Effector CD8-positive, alpha-beta T cell (primary cell): ENCODE results near the gene ZMIZ1.

Experiments used
- DNase-seq: peaks from one replicate; lab custom pipeline; 2025; lab: John Stamatoyannopoulos, UW

The ZMIZ1 gene

GRCh38 chr10:79246209-79246581, 177.4 kb downstream of the ZMIZ1 start:
- DNase-seq = no peak

GRCh38 chr10:79246606-79247275, 178.0 kb downstream of the ZMIZ1 start:
- DNase-seq = no peak

- no peak for DNase-seq
These were observed 178.8 kb downstream of the ZMIZ1 start for GRCh38 chr10:79247373-79248137.

GRCh38 chr10:79248341-79249185, 179.8 kb downstream of the ZMIZ1 start:
- DNase-seq = no peak

- no peak for DNase-seq
These were observed 180.7 kb downstream of the ZMIZ1 start for GRCh38 chr10:79249186-79250121.

GRCh38 chr10:79250259-79250658, 181.5 kb downstream of the ZMIZ1 start:
- no peak for DNase-seq

GRCh38 chr10:79252450-79252849, 183.7 kb downstream of the ZMIZ1 start:
- no peak for DNase-seq

- no peak for DNase-seq
These were observed 184.2 kb downstream of the ZMIZ1 start for GRCh38 chr10:79252971-79253370.

- DNase-seq = no peak
These were observed 184.9 kb downstream of the ZMIZ1 start for GRCh38 chr10:79253704-79254103.

GRCh38 chr10:79254333-79255006, 185.7 kb downstream of the ZMIZ1 start:
- no peak for DNase-seq

- no peak for DNase-seq
These were observed 186.3 kb downstream of the ZMIZ1 start for GRCh38 chr10:79255007-79255507.

GRCh38 chr10:79256264-79256806, 187.6 kb downstream of the ZMIZ1 start:
- no peak for DNase-seq

- no peak for DNase-seq
These were observed 190.1 kb downstream of the ZMIZ1 start for GRCh38 chr10:79258894-79259293.

GRCh38 chr10:79259834-79260233, 191.1 kb downstream of the ZMIZ1 start:
- DNase-seq = no peak

- no peak for DNase-seq
These were observed 192.3 kb downstream of the ZMIZ1 start for GRCh38 chr10:79260811-79261740.

GRCh38 chr10:79262131-79262530, 193.4 kb downstream of the ZMIZ1 start:
- no peak for DNase-seq

GRCh38 chr10:79262959-79263746, 194.4 kb downstream of the ZMIZ1 start:
- DNase-seq = no peak

GRCh38 chr10:79263939-79264338, 195.2 kb downstream of the ZMIZ1 start:
- no peak for DNase-seq
